Fibroblast of pulmonary artery (primary cell): Measurements from ENCODE around the gene DENND1B.

Experiments
- DNase-seq: peaks from one replicate; pipeline ENCODE4 v3.0.0-alpha.2; 2010; ENCODE audit warnings: low read depth
- H3K4me3 ChIP-seq: replicated peaks from 2 replicates; pipeline ENCODE4 v1.5.1; 2011; ENCODE audit warnings: low read depth, mild to moderate bottlenecking, control low read depth, low read length, moderate library complexity
- CTCF ChIP-seq: IDR thresholded peaks from 2 replicates; pipeline ENCODE4 v1.5.1; 2011; ENCODE audit warnings: mild to moderate bottlenecking, control low read depth, low read length, inconsistent platforms; ENCODE audit errors: missing control alignments

The DENND1B gene

GRCh38 chr1:197468543-197469175 lies 306.6 kb downstream of the DENND1B start:
- no peak for TF ChIP-seq CTCF
- no peak for DNase-seq
- H3K4me3 ChIP-seq: no peak overlapping the region

- DNase-seq: peak; percentile 93
- no peak for TF ChIP-seq CTCF
- no peak overlapping the region for H3K4me3 ChIP-seq
Measured at GRCh38 chr1:197467881-197468280, 307.4 kb downstream of the DENND1B start.

GRCh38 chr1:197466813-197467212 lies 308.5 kb downstream of the DENND1B start:
- no peak for TF ChIP-seq CTCF
- DNase-seq: no peak
- no peak overlapping the region for H3K4me3 ChIP-seq

- H3K4me3 ChIP-seq: no peak overlapping the region
- no peak for DNase-seq
- TF ChIP-seq CTCF: no peak
Measured at GRCh38 chr1:197465528-197466327, 309.6 kb downstream of the DENND1B start.

GRCh38 chr1:197464044-197464443 lies 311.2 kb downstream of the DENND1B start:
- peak; percentile 98 for DNase-seq
- H3K4me3 ChIP-seq: no peak overlapping the region
- no peak for TF ChIP-seq CTCF

- no peak for TF ChIP-seq CTCF
- DNase-seq: no peak
- H3K4me3 ChIP-seq: no peak overlapping the region
Measured at GRCh38 chr1:197463142-197463541, 312.1 kb downstream of the DENND1B start.
